HG03060 (cell line): ENCODE data around the gene PCDHGC5.

Experiments
- ATAC-seq: cut with Tn5 transposase; IDR thresholded peaks from one replicate; pipeline ENCODE4 v1.9.1; 2021; ENCODE audit warnings: low read depth, moderate number of reproducible peaks; ENCODE audit not compliant: unreplicated experiment

Gene PCDHGC5

DNA sequence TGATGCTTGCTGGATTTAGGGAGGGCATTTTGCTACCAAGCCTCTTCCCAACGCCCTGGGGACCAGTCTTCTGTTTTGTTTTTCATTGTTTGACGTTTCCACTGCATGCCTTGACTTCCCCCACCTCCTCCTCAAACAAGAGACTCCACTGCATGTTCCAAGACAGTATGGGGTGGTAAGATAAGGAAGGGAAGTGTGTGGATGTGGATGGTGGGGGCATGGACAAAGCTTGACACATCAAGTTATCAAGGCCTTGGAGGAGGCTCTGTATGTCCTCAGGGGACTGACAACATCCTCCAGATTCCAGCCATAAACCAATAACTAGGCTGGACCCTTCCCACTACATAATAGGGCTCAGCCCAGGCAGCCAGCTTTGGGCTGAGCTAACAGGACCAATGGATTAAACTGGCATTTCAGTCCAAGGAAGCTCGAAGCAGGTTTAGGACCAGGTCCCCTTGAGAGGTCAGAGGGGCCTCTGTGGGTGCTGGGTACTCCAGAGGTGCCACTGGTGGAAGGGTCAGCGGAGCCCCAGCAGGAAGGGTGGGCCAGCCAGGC is 23.0 kb downstream of the PCDHGC5 start:
- ATAC-seq, result no peak

DNA sequence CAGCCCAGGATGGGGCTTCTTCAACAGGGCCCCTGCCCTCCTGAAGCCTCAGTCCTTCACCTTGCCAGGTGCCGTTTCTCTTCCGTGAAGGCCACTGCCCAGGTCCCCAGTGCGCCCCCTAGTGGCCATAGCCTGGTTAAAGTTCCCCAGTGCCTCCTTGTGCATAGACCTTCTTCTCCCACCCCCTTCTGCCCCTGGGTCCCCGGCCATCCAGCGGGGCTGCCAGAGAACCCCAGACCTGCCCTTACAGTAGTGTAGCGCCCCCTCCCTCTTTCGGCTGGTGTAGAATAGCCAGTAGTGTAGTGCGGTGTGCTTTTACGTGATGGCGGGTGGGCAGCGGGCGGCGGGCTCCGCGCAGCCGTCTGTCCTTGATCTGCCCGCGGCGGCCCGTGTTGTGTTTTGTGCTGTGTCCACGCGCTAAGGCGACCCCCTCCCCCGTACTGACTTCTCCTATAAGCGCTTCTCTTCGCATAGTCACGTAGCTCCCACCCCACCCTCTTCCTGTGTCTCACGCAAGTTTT is 23.6 kb downstream of the PCDHGC5 start:
- ATAC-seq, result no peak

DNA sequence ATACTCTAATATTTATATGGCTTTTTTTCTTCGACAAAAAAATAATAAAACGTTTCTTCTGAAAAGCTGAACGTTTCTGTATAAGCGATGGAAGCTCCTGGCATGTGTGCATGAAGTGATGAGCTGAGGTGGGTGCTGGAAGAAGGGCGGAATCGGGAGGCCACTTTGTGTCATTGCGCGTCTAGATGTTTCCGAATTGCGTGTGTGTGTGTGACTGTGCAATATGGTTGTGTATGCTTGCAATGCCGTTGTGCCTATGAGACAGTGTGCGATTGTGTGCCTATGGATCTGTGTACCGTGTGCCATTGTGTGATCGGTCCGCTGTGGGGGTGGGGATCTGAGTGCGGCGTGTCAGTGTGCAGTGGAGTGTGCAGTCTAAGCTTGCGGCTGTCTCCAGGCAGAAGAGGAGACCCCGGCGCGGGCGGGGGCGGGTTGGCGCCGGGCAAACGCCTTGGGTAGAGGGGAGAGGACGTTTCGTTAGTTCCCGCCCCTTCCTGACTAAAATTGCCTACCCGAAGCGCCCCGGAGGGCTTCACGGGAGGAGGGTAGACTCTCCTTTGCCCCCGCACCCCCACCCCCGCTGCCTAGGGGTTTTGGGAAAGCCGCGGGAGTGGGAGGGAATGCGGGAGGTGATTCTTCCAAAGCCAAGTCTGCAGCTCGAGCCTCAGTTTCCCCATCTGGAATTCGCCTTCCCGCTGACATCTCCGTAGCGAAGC is 24.2 kb downstream of the PCDHGC5 start:
- no peak for ATAC-seq

DNA sequence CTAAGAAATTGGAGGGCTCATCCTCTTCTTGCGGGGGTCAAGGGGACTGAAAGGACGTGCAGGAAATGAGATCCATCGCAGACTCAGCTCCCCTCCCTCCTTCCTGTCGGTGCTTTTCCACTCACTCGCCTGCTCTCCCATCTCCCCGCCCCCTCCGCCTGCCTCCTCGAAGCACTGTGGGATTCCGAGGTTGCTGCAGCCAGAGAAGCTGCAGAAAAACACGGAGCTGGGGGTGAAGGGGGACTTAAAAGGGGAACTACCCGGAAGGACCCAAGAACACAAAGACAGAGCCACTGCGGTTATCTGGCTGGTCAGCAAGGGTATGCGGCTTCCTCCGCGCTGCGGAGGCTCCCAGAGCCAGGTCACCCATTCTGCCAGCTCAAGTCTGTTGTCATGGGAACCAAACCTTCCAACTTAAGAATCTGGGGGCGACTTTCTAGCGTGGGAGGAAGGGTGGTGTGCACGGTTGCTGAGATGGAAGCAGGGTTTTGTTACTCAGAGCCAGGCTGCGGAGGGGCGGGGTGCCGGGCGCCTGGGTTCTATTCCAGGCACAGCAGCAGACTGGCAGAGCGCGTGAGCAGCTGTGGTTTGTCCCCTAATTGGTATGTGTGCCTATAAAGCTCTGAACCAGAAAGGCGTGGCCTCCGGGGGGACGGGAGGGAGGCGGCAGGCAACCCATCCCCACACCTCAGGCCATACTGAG is 24.9 kb downstream of the PCDHGC5 start:
- ATAC-seq, result peak; percentile 33

DNA sequence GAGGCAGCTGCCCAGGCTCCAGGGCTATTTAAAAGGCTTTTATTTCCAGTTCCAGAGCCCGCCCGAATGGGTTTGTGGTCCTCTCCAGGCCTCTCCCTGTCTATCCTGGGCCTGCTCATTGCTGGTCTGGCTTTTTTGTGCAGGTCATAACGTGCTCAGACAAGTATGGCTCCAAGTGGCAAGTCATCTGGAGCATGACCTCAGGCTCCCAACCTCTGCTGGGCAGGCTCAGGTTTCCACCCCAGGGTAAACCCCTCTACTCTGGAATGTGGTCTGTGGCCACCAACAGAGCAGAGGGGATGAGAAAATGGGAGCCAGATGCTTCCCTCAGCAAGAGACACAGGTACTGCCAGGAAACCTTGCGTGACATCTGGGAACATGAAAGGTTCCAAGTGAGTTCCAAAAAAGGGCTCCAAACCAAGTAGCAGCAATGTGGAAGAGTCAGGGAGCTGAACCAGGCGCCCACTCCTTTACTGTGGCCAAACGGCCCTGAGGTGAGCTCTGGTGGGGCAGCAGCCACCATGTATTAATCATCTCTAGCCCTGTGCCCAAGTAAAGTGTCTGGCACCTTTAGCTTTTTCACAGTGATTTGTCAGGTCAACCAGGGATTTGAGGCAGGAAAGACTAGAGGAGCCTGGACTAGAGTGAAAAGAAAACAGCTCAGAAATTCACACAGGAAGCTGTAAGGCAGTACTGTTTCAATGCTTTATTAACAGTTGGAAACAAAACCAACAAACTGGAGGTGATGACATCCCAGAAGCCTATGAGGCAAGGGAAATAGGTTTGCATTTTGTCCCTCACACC is 25.7 kb downstream of the PCDHGC5 start:
- ATAC-seq, result no peak

DNA sequence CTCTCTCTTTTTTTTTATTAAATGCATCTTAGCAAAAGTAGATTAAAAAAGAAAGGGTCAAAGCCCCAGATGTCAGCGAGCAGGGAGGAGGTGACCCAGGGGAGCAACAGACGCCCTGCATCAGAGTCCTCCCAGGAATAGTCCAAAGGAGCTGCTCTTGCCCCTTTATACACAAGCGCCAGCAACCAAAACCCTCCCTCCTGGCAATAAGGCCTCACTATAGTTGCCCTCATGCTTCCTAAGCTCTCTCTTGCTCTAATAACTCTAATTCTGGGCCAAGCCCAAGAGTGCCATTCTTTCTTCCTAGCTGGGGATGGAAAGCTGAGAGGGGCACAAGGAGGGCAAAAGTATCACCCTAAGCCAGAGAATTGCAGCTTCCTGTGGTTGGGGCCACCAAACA is 26.3 kb downstream of the PCDHGC5 start:
- no peak for ATAC-seq

DNA sequence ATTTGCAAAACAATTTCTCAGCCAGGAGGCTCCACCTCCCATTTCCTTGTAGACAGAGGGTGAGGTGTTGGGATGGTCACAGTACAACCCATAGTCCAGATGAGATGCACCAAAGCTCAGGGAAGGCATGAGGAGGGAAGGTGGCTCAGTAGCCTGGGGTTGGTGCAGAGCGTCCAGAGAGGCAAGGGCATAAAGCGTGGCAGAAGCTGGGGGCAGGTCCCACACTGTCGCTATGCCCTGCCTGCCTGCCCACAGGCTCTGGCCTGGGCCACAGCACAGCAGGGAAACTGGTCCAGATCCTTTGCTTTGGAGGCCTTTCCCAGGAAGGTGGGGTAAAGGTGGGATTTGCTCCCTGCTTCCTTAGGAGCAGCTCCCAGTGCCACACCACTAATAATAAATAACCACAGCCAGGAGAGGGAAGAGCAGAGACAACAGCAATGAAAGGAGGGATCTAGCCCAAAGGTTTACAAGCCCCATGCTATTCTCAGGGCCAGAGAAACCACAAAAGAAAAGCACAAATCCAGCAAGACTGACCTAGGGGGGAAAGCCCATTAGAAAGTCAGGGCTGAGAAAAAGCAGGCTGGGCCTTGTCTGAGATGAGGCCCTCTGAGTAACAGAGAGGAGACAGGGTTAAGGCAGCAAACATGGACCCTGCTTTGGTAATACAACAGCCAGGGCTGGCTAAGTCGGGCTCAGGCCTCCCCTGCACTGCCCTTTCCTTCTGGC is 27.2 kb downstream of the PCDHGC5 start:
- ATAC-seq, result no peak

DNA sequence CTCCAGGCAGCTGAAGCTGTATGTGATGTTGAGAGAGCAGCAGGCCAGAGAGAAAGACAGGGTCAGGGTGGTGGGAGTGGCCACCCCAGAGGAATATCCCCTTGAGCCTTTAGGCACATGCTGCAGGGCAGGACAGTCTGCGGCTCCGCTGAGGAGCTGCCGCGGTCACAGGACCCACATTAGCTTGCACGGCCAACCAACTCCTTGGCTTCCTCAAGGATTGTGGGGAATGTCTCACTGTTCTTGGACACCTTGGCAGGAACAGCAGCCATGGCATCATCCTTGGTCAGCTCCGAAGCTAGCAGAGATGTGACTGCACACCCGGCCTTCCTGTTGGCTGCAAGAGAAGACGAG is 27.8 kb downstream of the PCDHGC5 start:
- no peak for ATAC-seq

DNA sequence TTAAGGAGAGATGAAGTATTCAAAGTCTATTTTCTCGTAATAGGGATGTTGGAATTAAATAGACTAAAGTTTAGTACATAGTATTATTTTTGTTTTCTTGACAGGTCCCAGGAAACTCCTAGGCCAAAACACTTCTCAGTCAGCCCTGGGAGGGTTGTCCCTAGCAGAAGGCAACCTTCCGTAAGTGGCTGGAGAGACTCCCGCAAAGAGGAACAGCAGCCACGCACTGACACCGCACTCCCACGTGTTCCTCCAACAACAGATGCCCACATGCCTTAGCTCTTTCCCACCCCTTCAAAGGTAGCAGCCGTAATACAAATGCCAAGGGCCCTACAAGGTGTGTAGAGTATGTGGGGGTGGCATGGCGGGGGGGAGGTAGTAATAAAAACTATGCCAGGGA is 28.4 kb downstream of the PCDHGC5 start:
- no peak for ATAC-seq

DNA sequence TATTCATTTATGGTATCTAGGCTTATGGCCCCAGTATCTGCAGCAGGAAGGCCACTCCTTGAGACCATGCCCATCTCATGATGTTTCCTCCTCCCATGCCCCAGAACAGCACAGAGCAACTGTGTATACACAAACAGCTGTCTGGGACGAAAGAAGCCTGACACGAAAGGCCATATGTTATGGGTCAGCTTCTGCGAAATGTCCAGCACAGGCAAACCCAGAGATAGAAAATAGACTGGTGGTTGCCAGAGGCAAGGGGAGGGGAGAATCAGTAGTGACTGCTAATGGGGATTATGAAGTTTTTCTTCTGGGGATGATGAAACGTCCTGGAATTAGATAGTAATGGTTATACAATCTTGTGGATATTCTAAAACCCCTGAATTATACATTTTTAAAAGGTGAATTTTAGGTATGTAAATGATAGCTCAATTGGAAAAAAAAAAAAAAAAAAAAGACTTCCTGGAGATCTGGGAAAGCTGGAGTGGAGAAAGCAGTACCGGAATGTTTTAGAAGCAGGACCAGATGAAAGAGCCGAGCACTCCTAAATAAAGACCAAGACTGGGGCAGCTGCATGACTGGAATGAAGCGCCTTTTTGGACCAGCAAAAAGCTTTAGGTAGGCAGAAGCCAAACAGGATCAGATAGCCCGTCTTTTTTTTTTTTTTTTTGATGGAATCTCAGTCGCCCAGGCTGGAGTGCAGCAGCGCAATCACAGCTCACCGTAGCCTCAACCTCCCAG is 29.2 kb downstream of the PCDHGC5 start:
- no peak for ATAC-seq

DNA sequence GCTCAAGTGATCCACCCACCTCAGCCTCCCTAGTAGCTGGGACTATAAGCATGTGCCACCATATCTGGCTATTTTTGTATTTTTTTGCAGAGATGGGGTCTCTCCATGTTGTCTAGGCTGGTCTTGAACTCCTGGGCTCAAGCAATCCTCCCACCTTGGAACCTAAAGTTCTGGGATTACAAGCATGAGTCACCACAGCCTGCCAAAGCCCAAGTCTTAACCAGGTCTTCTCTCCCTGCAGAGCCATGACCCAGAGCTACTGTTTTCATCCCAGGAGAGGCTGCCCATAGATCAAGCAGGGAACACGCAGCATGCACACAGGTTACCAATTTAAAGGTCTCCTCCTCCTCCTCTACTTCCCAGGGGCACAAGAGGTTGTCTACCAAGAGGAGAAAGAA is 29.7 kb downstream of the PCDHGC5 start:
- no peak for ATAC-seq

DNA sequence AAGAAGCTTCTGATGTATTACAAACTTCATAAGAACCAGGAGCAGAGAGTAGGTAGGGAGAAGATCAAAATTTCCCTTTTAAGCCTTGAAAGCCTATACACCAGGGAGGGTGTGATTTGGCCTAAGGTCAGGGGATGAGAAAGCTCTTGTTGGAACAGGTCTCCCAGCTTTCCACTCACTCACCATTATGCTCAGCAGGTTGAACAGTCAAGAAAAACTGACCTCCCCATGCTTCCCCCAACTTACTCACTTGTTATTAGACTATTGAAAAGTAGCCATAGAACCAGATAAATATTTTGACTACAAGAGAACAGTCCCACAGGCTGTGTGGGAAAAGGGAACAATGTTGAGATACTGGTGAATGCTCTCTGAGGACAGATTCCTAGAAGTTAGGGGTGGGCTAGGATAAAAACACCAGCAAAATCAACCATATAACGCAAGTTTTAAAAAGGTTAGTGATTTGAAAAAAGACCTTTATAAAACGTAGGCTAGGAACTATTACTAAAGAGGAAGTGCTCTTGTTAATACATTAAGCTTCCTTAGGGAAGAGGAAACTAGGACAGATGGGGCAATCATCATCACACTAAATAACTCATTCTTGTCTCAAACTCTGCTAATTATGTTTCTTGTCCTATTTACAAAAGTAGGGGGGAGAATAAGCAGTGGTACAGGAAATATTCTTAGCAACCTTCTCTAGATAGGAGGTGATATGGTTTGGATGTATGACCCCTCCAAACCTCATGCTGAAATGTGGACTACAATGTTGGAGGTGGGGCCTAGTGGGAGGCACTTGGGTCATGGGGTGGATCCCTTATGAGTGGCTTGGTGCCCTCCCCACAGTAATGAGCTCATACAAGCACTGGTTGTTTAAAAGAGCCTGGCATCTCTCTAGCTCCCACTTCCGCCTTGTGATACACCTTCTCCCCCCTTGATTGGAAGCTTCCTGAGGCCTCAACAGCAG is 31.0 kb downstream of the PCDHGC5 start:
- no peak for ATAC-seq

DNA sequence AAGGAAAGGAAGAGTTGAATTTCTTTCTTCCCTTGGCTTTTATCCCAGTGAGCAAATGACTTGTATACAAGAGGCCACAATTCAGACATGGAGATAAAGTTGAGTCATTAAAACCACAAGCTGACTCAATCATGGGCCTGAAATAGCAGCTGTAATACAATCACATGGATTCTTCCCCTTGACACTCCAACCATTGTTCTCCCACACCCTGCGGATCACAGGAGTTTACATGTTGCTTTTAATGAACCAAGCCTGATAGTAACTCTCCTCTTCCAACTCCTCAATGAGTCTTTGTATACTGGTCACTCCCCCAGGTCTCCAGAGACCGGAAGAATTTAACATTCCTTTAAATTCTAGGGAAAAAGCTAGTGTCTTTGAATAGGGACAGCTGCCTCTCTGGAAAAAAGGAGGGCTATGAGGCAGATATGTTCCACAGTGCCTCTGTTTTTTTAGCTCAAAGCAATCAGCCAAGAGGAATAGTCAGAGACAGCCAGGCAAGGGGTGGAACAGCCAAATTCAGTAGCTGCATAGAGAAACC is 32.4 kb downstream of the PCDHGC5 start:
- no peak for ATAC-seq

DNA sequence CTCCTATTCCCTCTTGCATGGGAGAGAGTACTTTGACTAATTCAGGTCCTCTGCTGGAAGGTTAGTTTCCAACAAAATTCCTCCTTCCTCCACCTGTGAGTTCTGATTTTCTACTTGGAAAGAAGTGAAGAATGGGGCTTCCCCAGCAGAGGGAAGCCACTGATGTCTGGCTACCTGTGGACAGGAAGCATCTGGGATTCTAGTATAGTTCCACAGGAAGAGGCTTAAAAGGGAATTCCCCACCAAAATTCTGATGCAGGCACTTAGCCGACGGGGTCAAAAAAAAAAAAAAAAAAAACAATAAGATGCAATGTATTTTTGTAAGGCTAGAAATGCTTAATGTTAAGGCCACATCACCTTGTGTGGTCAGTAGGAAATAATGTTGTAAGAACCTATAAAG is 33.4 kb downstream of the PCDHGC5 start:
- ATAC-seq, result no peak

DNA sequence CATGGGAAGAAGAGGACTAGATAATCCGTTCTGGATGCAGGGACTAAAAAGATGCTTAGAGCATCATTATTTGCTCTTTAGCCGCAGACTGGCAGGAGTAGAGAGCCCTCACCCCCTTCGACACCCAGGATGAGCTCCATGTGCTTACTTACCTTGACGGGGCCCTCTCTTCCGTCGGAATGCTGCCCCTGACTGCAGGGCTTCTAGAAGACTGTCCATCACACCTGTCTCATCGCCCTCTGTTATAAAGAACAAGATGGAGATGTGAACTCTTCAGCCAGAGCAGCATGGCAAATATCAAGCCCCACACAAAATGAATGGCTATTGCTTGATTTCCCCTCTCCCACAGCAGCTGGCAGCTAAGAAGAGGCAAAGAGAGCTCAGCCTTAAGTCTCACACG is 35.1 kb downstream of the PCDHGC5 start:
- no peak for ATAC-seq

DNA sequence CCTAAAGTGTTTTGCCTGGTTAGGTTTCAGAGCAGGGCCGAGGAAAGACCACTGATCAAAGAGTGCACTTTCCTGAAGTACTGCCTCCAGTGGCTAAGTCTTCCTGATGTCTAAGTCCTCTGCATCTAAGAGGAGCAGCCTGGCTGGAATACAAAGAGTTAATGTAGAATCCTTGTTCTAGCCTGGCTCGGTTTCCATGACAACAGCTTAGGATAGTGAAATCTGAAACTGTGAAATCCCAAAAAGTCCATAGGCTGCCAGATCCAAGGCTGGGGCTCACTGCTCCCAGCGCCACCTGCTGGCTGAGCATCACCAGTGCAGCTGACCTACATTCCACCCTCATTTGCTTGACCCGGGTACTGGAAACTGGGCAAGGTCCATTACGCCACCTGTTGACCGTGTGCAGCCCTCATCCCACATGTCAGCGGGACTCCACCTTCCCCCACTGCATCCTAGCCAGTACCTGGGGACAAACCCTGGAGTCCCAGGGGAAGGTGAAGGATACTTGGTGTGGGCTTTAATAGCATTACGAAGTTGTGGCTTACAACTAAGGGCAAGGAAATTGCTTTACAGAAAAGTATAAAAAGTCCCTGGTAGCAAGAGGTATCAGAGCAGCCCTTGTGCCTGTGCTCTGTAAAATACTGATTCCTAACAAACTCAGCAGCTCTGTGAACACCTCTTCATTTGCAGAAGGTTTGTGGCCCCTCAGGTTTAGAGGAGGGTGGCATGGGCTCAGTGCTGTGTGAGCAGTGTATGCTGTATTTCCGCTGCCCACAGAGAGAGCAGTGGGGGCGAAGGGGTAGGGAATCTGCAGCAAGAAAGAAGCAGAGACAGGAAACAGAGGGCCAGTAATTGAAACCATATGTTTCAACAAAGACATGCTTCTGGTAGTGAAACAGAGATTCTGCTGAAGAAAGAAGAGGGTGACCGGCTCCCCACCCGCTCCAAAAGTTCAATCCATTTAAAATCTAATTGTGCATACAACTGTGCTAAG is 36.0 kb downstream of the PCDHGC5 start:
- peak; percentile 40 for ATAC-seq

DNA sequence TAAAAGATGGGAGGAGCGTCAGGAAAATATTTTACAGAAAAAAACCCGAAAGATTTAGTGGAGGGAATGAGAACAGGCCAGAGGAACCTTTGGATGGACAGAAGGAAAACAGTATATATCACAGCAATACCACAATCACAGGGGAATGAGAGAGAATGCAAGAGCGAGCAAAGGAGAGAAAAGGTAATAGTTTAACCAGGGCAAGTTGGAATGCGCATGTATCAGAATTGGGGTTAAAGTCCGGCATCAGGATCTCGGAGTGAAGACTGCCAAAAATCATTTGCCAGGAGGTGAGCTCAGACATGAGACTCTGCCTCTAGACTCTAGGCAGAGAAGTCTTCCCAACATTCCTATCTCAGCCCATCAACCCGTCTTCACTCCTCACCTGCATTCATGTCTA is 36.8 kb downstream of the PCDHGC5 start:
- ATAC-seq, result no peak
